Osteocyte (in vitro differentiated cells): ENCODE results near the gene VIT. TPM values are rescaled to one million over a fixed set of nuclear protein-coding genes. Genes with fewer than 3 reads are reported as not detected.

ENCODE experiments used
- DNase-seq: peaks from one replicate; pipeline ENCODE4 v3.0.0; 2021; ENCODE audit warnings: mixed read lengths; ENCODE audit not compliant: unreplicated experiment; ENCODE audit errors: extremely low spot score
- H3K27ac Mint-ChIP-seq: one replicate; pipeline ENCODE4 v1.8.0; 2021; ENCODE audit warnings: mild to moderate bottlenecking, mixed read lengths; ENCODE audit not compliant: unreplicated experiment
- H3K27me3 Mint-ChIP-seq: one replicate; pipeline ENCODE4 v1.8.0; 2021; ENCODE audit warnings: mixed read lengths; ENCODE audit not compliant: unreplicated experiment
- H3K36me3 Mint-ChIP-seq: one replicate; pipeline ENCODE4 v1.8.0; 2021; ENCODE audit warnings: mixed read lengths; ENCODE audit not compliant: unreplicated experiment
- H3K4me1 Mint-ChIP-seq: one replicate; pipeline ENCODE4 v1.8.0; 2021; ENCODE audit warnings: mixed read lengths; ENCODE audit not compliant: unreplicated experiment
- H3K4me3 Mint-ChIP-seq: one replicate; pipeline ENCODE4 v1.8.0; 2021; ENCODE audit warnings: mild to moderate bottlenecking, moderate library complexity, mixed read lengths; ENCODE audit not compliant: unreplicated experiment
- H3K9me3 Mint-ChIP-seq: one replicate; pipeline ENCODE4 v1.8.0; 2021; ENCODE audit warnings: mixed read lengths; ENCODE audit not compliant: unreplicated experiment
- CTCF ChIP-seq: fragments of 200-600 bp; sonication (generic); IDR thresholded peaks from 2 replicates; pipeline ENCODE4 v1.5.0; 2021; ENCODE audit warnings: antibody characterized with exemption, mild to moderate bottlenecking, moderate library complexity
- total RNA-seq: library from RNA; stranded (reverse); gene quantifications from 2 replicates; pipeline ENCODE4 v1.2.1, GENCODE V29; 2021

VIT gene
- total RNA-seq, 1 donor from 2014 or later, result 11.4 TPM

- Mint-ChIP-seq H3K36me3 (no peaks in the 10 kb centered on the region), H3K4me3 (peak overlapping the region; percentile 72), H3K4me1 (peaks cover 59% of the 10 kb centered on the region), H3K27ac (peak overlapping the region; percentile 91), H3K9me3 (no peaks in the 10 kb centered on the region), H3K27me3 (no peaks in the 10 kb centered on the region)
- no peak for TF ChIP-seq CTCF
- DNase-seq, result no peak
These were observed 1.0 kb downstream of the VIT start for GRCh38 chr2:36697424-36698066.

- no peak for TF ChIP-seq CTCF
- no peaks in the 10 kb centered on the region for H3K36me3 Mint-ChIP-seq
- H3K9me3 Mint-ChIP-seq, result no peaks in the 10 kb centered on the region
- no peak overlapping the region for H3K27ac Mint-ChIP-seq
- no peak for DNase-seq
- peaks cover 68% of the 10 kb centered on the region for H3K4me1 Mint-ChIP-seq
- H3K4me3 Mint-ChIP-seq, result no peak overlapping the region
- no peaks in the 10 kb centered on the region for H3K27me3 Mint-ChIP-seq
These were observed 2.5 kb downstream of the VIT start for GRCh38 chr2:36698993-36699392.

- Mint-ChIP-seq H3K4me3 (no peak overlapping the region), H3K27me3 (no peaks in the 10 kb centered on the region), H3K36me3 (no peaks in the 10 kb centered on the region), H3K9me3 (no peaks in the 10 kb centered on the region), H3K4me1 (peaks cover 78% of the 10 kb centered on the region), H3K27ac (no peak overlapping the region)
- TF ChIP-seq CTCF, result no peak
- no peak for DNase-seq
These were observed 3.8 kb downstream of the VIT start for GRCh38 chr2:36700311-36700710.

- Mint-ChIP-seq H3K4me1 (peaks cover 78% of the 10 kb centered on the region), H3K27me3 (no peaks in the 10 kb centered on the region), H3K9me3 (no peaks in the 10 kb centered on the region), H3K27ac (peak overlapping the region; percentile 79), H3K4me3 (peak overlapping the region; percentile 27), H3K36me3 (no peaks in the 10 kb centered on the region)
- DNase-seq, result no peak
- peak; percentile 53 for TF ChIP-seq CTCF
These were observed 4.9 kb downstream of the VIT start for GRCh38 chr2:36701391-36701795.

- H3K36me3 Mint-ChIP-seq, result no peaks in the 10 kb centered on the region
- DNase-seq, result no peak
- peak overlapping the region; percentile 79 for H3K27ac Mint-ChIP-seq
- H3K4me1 Mint-ChIP-seq, result peaks cover 79% of the 10 kb centered on the region
- H3K27me3 Mint-ChIP-seq, result no peaks in the 10 kb centered on the region
- H3K9me3 Mint-ChIP-seq, result no peaks in the 10 kb centered on the region
- TF ChIP-seq CTCF, result no peak
- H3K4me3 Mint-ChIP-seq, result no peak overlapping the region
These were observed 5.4 kb downstream of the VIT start for GRCh38 chr2:36701918-36702317.
